Measurements from ENCODE around the gene KHK. TPM values are rescaled to one million over a fixed set of nuclear protein-coding genes. Genes with fewer than 3 reads are reported as not detected.

The KHK gene
- total RNA-seq, 2 donors from 2014 or later, result 0.91 to 7.0 TPM

GRCh38 chr2:27148801-27149439, 62.3 kb downstream of the KHK start, which contains the start of gene TCF23:
Gene TCF23 (plus strand): TSS chr2:27149004. CDS start chr2:27149134, 130 bp downstream.
- H3K36me3 ChIP-seq, result no peaks in the 10 kb centered on the region
- 52% methylated on average over 11 of the region's 12 CpGs for WGBS
- H3K4me3 ChIP-seq, result no peak within 1 kb of the TSS
- no peak for DNase-seq (ENCODE audit: low spot score)
- H3K27ac ChIP-seq, result no peak within 1 kb of the TSS
- no peaks in the 10 kb centered on the region for H3K4me1 ChIP-seq (replicated peaks)
- no peaks in the 10 kb centered on the region for H3K9me3 ChIP-seq
- H3K27me3 ChIP-seq (replicated peaks; ENCODE audit: insufficient read depth), result no peaks in the 10 kb centered on the region
- intact Hi-C loops (cut with DNase I), result no loop called here
- no peak for TF ChIP-seq POLR2A (IDR thresholded peaks at IDR 0.05)
- TF ChIP-seq, protein P1, sequence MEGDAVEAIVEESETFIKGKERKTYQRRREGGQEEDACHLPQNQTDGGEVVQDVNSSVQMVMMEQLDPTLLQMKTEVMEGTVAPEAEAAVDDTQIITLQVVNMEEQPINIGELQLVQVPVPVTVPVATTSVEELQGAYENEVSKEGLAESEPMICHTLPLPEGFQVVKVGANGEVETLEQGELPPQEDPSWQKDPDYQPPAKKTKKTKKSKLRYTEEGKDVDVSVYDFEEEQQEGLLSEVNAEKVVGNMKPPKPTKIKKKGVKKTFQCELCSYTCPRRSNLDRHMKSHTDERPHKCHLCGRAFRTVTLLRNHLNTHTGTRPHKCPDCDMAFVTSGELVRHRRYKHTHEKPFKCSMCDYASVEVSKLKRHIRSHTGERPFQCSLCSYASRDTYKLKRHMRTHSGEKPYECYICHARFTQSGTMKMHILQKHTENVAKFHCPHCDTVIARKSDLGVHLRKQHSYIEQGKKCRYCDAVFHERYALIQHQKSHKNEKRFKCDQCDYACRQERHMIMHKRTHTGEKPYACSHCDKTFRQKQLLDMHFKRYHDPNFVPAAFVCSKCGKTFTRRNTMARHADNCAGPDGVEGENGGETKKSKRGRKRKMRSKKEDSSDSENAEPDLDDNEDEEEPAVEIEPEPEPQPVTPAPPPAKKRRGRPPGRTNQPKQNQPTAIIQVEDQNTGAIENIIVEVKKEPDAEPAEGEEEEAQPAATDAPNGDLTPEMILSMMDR (IDR thresholded peaks at IDR 0.05), result no peak
- no peak for TF ChIP-seq POLR2AphosphoS5 (IDR thresholded peaks at IDR 0.05)

- H3K36me3 ChIP-seq, result no peaks in the 10 kb centered on the region
- no peak for DNase-seq (ENCODE audit: low spot score)
- no peak overlapping the region for H3K4me3 ChIP-seq
- H3K9me3 ChIP-seq, result no peaks in the 10 kb centered on the region
- no peaks in the 10 kb centered on the region for H3K27me3 ChIP-seq (replicated peaks; ENCODE audit: insufficient read depth)
- no peak overlapping the region for H3K27ac ChIP-seq
- intact Hi-C loops (cut with DNase I), result no loop called here
- WGBS, result 90% methylated on average over 29 of the region's 29 CpGs
- TF ChIP-seq POLR2A (IDR thresholded peaks at IDR 0.05), result no peak
- TF ChIP-seq, protein P1 (IDR thresholded peaks at IDR 0.05), result no peak
- no peak for TF ChIP-seq POLR2AphosphoS5 (IDR thresholded peaks at IDR 0.05)
- H3K4me1 ChIP-seq (replicated peaks), result no peaks in the 10 kb centered on the region
Observed at GRCh38 chr2:27149570-27150405, 63.2 kb downstream of the KHK start.

Other genes with a start within 250 kb of the KHK start
- 1 to 10 TPM in 1 of 2 donors, not detected in 1; 1.2 TPM for gene DPYSL5, start 238.6 kb upstream of the KHK start, total RNA-seq
- gene MAPRE3, start 116.1 kb upstream of the KHK start, total RNA-seq, result 10 to 100 TPM; 12.0 to 28.9 TPM
- 10 to 100 TPM; 44.5 to 75.9 TPM for gene TMEM214, start 53.8 kb upstream of the KHK start, total RNA-seq
- gene AGBL5, start 35.1 kb upstream of the KHK start, total RNA-seq, result 10 to 100 TPM; 31.9 to 87.1 TPM
- gene OST4, start 15.1 kb upstream of the KHK start, total RNA-seq, result 100 to 1,000 TPM; 246 to 317 TPM
- 100 to 1,000 TPM in 1 of 2 donors, 10 to 100 TPM in 1; 39.8 to 149 TPM for gene EMILIN1, start 8.2 kb upstream of the KHK start, total RNA-seq
- gene CGREF1, start 32.4 kb downstream of the KHK start, total RNA-seq, result 10 to 100 TPM in 1 of 2 donors, 1 to 10 TPM in 1; 4.9 to 10.7 TPM
- gene ABHD1, start 37.0 kb downstream of the KHK start, total RNA-seq, result 1 to 10 TPM; 4.1 to 7.0 TPM
- 10 to 100 TPM; 74.0 to 88.9 TPM for gene PREB, start 47.9 kb downstream of the KHK start, total RNA-seq
- gene PRR30, start 52.6 kb downstream of the KHK start, total RNA-seq, result 1 to 10 TPM in 1 of 2 donors, not detected in 1; 1.1 TPM
- gene TCF23, start 62.2 kb downstream of the KHK start, total RNA-seq, result 1 to 10 TPM in 1 of 2 donors, not detected in 1; 8.5 TPM
- gene ATRAID, start 125.3 kb downstream of the KHK start, total RNA-seq, result 100 to 1,000 TPM; 217 to 222 TPM
- gene SLC5A6, start 125.5 kb downstream of the KHK start, total RNA-seq, result 10 to 100 TPM; 23.9 to 65.2 TPM
- 10 to 100 TPM; 16.0 to 63.6 TPM for gene CAD, start 130.6 kb downstream of the KHK start, total RNA-seq
- gene SLC30A3, start 176.3 kb downstream of the KHK start, total RNA-seq, result 100 to 1,000 TPM in 1 of 2 donors, not detected in 1; 102 TPM
- gene DNAJC5G, start 188.7 kb downstream of the KHK start, total RNA-seq, result 10 to 100 TPM in 1 of 2 donors, not detected in 1; 16.1 TPM
- 10 to 100 TPM in 1 of 2 donors, 1 to 10 TPM in 1; 2.8 to 17.9 TPM for gene TRIM54, start 195.7 kb downstream of the KHK start, total RNA-seq
- gene UCN, start 221.7 kb downstream of the KHK start, total RNA-seq, result 10 to 100 TPM in 1 of 2 donors, 1 to 10 TPM in 1; 4.2 to 11.2 TPM
- gene MPV17, start 236.3 kb downstream of the KHK start, total RNA-seq, result 10 to 100 TPM; 82.5 to 90.3 TPM

Measured in prostate gland (tissue), 2 donors.